Fibroblast of pulmonary artery (primary cell): ENCODE results near the gene EFS.

ENCODE experiments used
- DNase-seq: peaks from one replicate; pipeline ENCODE4 v3.0.0-alpha.2; 2010; ENCODE audit warnings: low read depth
- H3K4me3 ChIP-seq: replicated peaks from 2 replicates; pipeline ENCODE4 v1.5.1; 2011; ENCODE audit warnings: low read depth, mild to moderate bottlenecking, control low read depth, low read length, moderate library complexity
- TF ChIP-seq, protein P1 (sequence below): IDR thresholded peaks from 2 replicates; pipeline ENCODE4 v1.5.1; 2011; ENCODE audit warnings: mild to moderate bottlenecking, control low read depth, low read length, inconsistent platforms; ENCODE audit errors: missing control alignments

Gene EFS

DNA sequence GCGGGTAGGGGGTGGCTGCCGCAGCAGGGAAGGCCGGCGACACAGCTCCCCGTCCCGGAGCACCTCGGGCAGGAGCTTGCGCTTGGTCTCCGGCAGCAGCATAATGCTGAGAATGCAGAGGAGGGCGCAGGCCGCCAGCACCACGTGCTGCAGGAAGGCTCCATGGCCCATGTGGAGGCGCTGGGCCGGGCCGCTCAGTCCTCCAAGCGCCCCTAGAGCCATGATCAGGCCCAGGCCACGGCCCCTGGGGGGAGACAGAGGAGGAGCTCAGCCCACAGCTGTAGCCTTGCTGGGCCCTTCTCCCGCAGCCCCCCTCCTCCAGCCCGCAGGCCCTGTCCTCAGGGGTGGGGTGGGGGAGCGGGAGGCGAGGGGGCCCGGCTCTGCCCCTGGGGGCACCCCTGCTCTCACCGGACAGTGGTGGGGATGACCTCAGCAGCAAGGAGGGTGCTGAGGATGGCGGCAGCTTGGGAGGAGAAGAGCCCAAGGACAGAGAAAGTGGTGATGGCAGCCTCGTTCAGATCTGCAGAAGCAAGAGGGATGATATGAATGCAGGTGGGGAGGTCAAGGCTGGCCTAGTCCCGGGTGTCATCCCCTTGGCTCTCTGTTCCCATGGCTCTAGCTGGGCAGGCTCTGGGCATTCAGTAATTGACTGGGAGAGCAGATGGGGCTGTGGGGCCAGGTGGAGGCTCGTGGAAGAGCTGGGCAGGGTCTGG lies 18.1 kb downstream of the EFS start:
- H3K4me3 ChIP-seq, result no peak overlapping the region
- TF ChIP-seq, protein P1, sequence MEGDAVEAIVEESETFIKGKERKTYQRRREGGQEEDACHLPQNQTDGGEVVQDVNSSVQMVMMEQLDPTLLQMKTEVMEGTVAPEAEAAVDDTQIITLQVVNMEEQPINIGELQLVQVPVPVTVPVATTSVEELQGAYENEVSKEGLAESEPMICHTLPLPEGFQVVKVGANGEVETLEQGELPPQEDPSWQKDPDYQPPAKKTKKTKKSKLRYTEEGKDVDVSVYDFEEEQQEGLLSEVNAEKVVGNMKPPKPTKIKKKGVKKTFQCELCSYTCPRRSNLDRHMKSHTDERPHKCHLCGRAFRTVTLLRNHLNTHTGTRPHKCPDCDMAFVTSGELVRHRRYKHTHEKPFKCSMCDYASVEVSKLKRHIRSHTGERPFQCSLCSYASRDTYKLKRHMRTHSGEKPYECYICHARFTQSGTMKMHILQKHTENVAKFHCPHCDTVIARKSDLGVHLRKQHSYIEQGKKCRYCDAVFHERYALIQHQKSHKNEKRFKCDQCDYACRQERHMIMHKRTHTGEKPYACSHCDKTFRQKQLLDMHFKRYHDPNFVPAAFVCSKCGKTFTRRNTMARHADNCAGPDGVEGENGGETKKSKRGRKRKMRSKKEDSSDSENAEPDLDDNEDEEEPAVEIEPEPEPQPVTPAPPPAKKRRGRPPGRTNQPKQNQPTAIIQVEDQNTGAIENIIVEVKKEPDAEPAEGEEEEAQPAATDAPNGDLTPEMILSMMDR, result no peak
- DNase-seq, result no peak

DNA sequence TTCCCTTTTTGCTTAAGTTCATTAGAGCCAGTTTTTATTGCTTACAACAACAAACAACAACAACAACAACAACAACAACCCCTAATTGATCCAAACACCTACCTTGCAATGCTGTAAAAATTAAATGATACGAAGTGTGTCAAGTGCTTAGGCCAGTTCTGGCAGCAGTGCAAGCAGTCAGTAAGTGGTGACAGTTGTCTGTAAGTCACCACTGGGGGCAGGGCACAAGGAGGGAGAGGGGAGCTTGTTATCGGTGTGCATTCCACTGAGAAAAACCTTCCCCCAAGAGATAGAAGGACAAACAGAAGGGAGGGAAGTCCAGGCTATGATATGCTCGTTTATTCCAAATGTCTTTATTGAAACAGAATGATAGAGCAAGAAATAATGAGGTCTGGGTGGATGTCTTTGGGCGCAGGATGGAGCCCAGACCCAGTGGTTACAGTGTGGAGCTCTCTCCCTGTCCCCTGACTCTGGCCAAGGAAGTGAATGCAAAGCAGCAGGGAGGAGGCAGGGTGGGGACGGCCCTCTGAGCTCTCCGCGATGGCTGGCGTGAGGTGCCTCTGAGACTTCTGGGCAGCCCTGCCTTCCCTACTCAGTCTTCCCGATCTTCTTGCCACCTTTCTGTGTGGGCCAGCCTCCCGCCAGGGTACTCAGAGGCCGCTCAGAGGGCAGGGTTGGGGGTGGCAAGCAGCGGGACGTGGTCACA lies 18.8 kb downstream of the EFS start:
- DNase-seq, result no peak
- H3K4me3 ChIP-seq, result no peak overlapping the region
- TF ChIP-seq, protein P1, result no peak

DNA sequence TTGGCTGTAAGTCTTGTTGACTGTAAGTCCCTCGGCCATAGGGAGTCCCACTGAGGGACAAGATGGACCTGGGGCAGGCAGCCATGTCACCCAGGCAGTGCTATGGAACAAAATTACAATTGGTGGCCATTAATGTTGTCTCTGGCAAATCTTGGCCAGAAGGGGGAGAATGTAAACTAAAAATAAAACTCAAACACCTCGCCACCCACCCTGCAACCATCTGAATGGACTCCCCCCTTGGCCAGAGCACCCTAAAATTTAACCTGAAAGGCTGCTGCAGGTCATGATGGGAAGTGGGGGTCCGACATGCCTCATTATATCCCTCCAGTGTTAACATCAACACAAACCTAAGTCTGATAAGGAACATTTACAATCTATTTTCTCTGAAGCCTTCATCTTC lies 20.5 kb downstream of the EFS start:
- no peak for DNase-seq
- H3K4me3 ChIP-seq, result no peak overlapping the region
- TF ChIP-seq, protein P1, result no peak

DNA sequence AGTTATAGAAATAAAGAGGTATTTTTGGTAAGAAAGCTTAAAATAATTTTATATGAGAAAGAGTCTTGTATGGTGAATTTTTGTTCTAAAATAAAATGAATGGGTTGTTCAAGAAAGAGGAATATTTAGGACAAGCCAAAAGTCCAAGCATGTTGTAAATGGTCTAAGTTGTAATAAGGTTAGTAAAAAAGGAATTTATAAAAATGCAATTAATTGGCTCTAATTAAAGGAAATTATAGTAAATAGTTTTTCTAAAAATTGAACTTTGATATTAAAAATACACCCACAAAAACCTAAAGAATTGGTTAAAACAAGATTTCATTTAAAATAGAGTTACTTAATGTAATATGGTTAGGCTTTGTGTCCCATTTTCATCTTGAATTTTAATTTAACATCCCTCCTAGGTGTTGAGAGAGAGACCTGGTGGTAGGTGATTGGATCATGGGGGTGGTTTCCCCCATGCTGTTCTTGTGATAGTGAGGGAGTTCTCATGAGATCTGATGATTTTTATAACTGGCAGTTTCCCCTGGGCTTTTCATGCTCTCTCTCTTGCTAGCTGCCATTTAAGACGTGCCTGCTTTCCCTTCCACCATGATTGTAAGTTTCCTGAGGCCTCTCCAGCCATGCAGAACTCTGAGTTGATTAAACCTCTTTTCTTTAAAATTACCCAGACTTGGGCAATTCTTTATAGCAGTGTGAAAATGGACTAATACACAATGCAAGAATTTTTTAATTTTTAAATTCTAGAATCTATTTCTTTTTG lies 25.3 kb downstream of the EFS start:
- H3K4me3 ChIP-seq, result no peak overlapping the region
- TF ChIP-seq, protein P1, result no peak
- DNase-seq, result no peak

DNA sequence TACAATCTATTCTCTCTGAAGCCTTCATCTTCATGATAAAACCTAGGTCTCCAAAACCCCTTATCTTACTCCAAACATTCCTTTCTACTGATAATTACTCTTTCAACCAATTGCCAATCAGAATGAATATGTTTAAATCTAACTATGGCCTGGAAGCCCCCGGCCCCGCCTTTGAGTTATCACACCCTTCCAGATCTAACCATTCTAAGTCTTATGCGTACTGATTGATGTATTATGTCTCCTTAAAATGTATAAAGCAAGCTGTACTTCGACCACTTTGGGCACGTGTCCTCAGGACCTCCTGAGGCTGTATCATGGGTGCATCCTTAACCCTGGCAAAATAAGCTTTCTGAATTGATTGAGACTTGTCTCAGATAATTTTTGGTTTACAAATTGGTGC lies 29.3 kb downstream of the EFS start:
- TF ChIP-seq, protein P1, result no peak
- DNase-seq, result no peak

DNA sequence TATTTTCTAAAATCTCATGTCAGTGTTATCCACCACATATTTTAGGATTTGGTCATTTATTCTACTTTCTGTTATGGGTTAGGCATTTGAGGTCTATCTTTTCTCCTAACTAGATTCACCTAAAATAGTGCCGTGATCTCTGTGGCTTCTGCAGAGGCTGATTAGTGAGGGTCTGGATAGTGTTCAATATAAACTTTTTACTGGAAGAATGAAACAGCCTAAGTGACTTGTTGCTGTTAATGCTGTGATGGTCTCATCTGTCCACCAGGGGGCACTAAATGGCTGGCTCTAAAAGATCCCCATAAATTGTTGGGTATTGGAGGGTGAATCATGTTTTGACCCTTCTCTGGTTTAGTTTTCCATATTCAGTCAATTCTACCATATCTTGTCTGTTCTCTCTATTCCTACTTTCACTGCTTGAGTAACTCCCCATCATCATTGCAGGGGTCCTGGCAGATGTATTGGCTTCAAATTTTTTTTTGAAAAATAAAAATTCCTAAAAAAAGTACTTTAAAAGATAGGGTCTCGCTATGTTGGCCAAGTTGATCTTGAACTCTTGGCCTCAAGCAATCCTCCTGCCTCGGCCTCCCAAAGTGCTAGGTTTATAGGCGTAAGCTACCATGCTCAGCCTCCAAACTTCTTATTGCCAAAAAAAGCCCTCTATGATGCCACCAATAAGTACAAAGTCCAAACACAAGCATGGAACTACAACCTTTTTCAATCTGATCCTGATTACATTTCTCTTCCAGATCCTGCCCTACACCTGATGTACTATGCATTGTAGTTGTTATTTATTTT lies 36.8 kb downstream of the EFS start:
- TF ChIP-seq, protein P1, result peak; percentile 91
- peak; percentile 86 for DNase-seq
- H3K4me3 ChIP-seq, result no peak overlapping the region

More for the DNA sequence above, 29.3 kb downstream of the EFS start:
- H3K4me3 ChIP-seq, result no peak overlapping the region
